DMS79 (cell line): ENCODE measurements around the gene SPRR2G.
"Not testable (repeated sequence)": the region's sequence is repeated elsewhere in the genome, so short reads cannot be mapped to it uniquely, and the experiment has no call there.

Experiments
- DNase-seq: peaks from one replicate; lab custom pipeline; 2025; lab: John Stamatoyannopoulos, UW

Gene SPRR2G

GRCh38 chr1:153150846-153151245, at the start of gene SPRR2G:
SPRR2G (minus strand) TSS chr1:153150890; CDS start chr1:153150110, 780 bp downstream.
- DNase-seq = no peak

GRCh38 chr1:153195216-153195615, 44.5 kb upstream of the SPRR2G start:
- DNase-seq = no peak

GRCh38 chr1:153194331-153195050, 43.8 kb upstream of the SPRR2G start:
- no peak for DNase-seq

GRCh38 chr1:153192697-153193096, 42.0 kb upstream of the SPRR2G start:
- DNase-seq = peak; percentile 3

GRCh38 chr1:153190373-153190772, 39.7 kb upstream of the SPRR2G start:
- no peak for DNase-seq

GRCh38 chr1:153188301-153188700, 37.6 kb upstream of the SPRR2G start:
- not testable (repeated sequence) for DNase-seq

- DNase-seq = no peak
These were observed 29.9 kb upstream of the SPRR2G start for GRCh38 chr1:153180556-153180955.

GRCh38 chr1:153178922-153179321, 28.2 kb upstream of the SPRR2G start:
- no peak for DNase-seq

- no peak for DNase-seq
These were observed 23.9 kb upstream of the SPRR2G start for GRCh38 chr1:153174624-153175023.

- DNase-seq = no peak
These were observed 18.0 kb upstream of the SPRR2G start for GRCh38 chr1:153168686-153169085.

- DNase-seq = no peak
These were observed 4.9 kb upstream of the SPRR2G start for GRCh38 chr1:153155541-153155940.

GRCh38 chr1:153152481-153152880, 1.8 kb upstream of the SPRR2G start:
- DNase-seq = no peak

- no peak for DNase-seq
These were observed 9.3 kb downstream of the SPRR2G start for GRCh38 chr1:153141377-153141776.

- no peak for DNase-seq
These were observed 10.2 kb downstream of the SPRR2G start for GRCh38 chr1:153140484-153140883.

GRCh38 chr1:153133743-153134142, 16.9 kb downstream of the SPRR2G start:
- no peak for DNase-seq

- no peak for DNase-seq
These were observed 17.4 kb downstream of the SPRR2G start for GRCh38 chr1:153133267-153133666.

- DNase-seq = not testable (repeated sequence)
These were observed 22.0 kb downstream of the SPRR2G start for GRCh38 chr1:153128688-153129087.

- DNase-seq = no peak
These were observed 23.4 kb downstream of the SPRR2G start for GRCh38 chr1:153127296-153127695.

- DNase-seq = no peak
These were observed 25.2 kb downstream of the SPRR2G start for GRCh38 chr1:153125536-153125935.

- DNase-seq = not testable (repeated sequence)
These were observed 26.9 kb downstream of the SPRR2G start for GRCh38 chr1:153123793-153124192.

- peak; percentile 94 for DNase-seq
These were observed 27.8 kb downstream of the SPRR2G start for GRCh38 chr1:153122831-153123421.

GRCh38 chr1:153120945-153121344, 29.7 kb downstream of the SPRR2G start:
- DNase-seq = no peak

- DNase-seq = no peak
These were observed 31.2 kb downstream of the SPRR2G start for GRCh38 chr1:153119491-153119971.

- DNase-seq = not testable (repeated sequence)
These were observed 35.4 kb downstream of the SPRR2G start for GRCh38 chr1:153115264-153115663.
